DOHH2 (cell line): Measurements from ENCODE around the gene FOSL2.
"Not testable (repeated sequence)": the region's sequence is repeated elsewhere in the genome, so short reads cannot be mapped to it uniquely, and the experiment has no call there.

Experiments
- H3F3A ChIP-seq: fragments of 200-600 bp; sonication (generic), shearing (Covaris generic); 2 replicates; pipeline ENCODE4 v1.6.0; 2016; ENCODE audit warnings: antibody characterized with exemption, mild to moderate bottlenecking; ENCODE audit not compliant: control insufficient read depth, insufficient read depth
- H3K27ac ChIP-seq: fragments of 200-600 bp; sonication (generic); 2 replicates; pipeline ENCODE4 v1.5.1; 2014; ENCODE audit warnings: low read depth, mild to moderate bottlenecking, low read length, moderate library complexity
- H3K27me3 ChIP-seq: fragments of 200-600 bp; sonication (generic); 2 replicates; pipeline ENCODE4 v1.6.1; 2014; ENCODE audit warnings: mild to moderate bottlenecking, low read length, mixed read lengths; ENCODE audit not compliant: control insufficient read depth
- H3K36me3 ChIP-seq: fragments of 200-600 bp; sonication (generic); 2 replicates; pipeline ENCODE4 v1.6.1; 2014; ENCODE audit warnings: mild to moderate bottlenecking, low read length, moderate library complexity, mixed read lengths; ENCODE audit not compliant: control insufficient read depth
- H3K4me1 ChIP-seq: fragments of 200-600 bp; sonication (generic); 2 replicates; pipeline ENCODE4 v1.6.1; 2014; ENCODE audit warnings: mild to moderate bottlenecking, low read length, mixed read lengths; ENCODE audit not compliant: control insufficient read depth
- H3K4me2 ChIP-seq: fragments of 200-600 bp; sonication (generic); 2 replicates; pipeline ENCODE4 v1.6.0; 2014; ENCODE audit warnings: mild to moderate bottlenecking, low read length, moderate library complexity
- H3K4me3 ChIP-seq: fragments of 200-600 bp; sonication (generic); 2 replicates; pipeline ENCODE4 v1.5.1; 2014; ENCODE audit warnings: mild to moderate bottlenecking, low read length, mixed read lengths
- H3K79me2 ChIP-seq: fragments of 200-600 bp; sonication (generic); 2 replicates; pipeline ENCODE4 v1.6.1; 2014; ENCODE audit warnings: mild to moderate bottlenecking, low read length, mixed read lengths; ENCODE audit not compliant: control insufficient read depth
- H3K9me2 ChIP-seq: fragments of 200-600 bp; sonication (generic); replicated peaks from 2 replicates; pipeline ENCODE4 v1.6.1; 2014; ENCODE audit warnings: mild to moderate bottlenecking, low read length, mixed read lengths; ENCODE audit not compliant: control insufficient read depth
- H3K9me3 ChIP-seq: fragments of 200-600 bp; sonication (generic); 2 replicates; pipeline ENCODE4 v1.6.1; 2014; ENCODE audit warnings: antibody characterized with exemption, low read length, mixed read lengths; ENCODE audit not compliant: control insufficient read depth, insufficient read depth
- H4K20me1 ChIP-seq: fragments of 200-600 bp; sonication (generic); 2 replicates; pipeline ENCODE4 v1.6.0; 2014; ENCODE audit warnings: low read depth, mild to moderate bottlenecking, antibody characterized with exemption, low read length, moderate library complexity; ENCODE audit not compliant: control insufficient read depth, insufficient read depth
- CTCF ChIP-seq: fragments of 200-600 bp; sonication (generic); IDR thresholded peaks from one replicate; pipeline ENCODE4 v1.5.1; 2014; ENCODE audit warnings: antibody characterized with exemption, mild to moderate bottlenecking, low read depth, low read length; ENCODE audit not compliant: poor library complexity, severe bottlenecking
- EZH2phosphoT487 ChIP-seq: fragments of 200-600 bp; sonication (generic); IDR thresholded peaks from 2 replicates; pipeline ENCODE4 v1.6.1; 2017; ENCODE audit warnings: borderline replicate concordance, mild to moderate bottlenecking, antibody characterized with exemption, low read length, moderate library complexity, mixed read lengths

FOSL2 gene

GRCh38 chr2:28368357-28368798, 24.3 kb upstream of the FOSL2 start:
- no peak for TF ChIP-seq EZH2phosphoT487
- no peak for TF ChIP-seq CTCF

GRCh38 chr2:28369358-28369757, 23.3 kb upstream of the FOSL2 start:
- no peaks in the 10 kb centered on the region for H3K4me1 ChIP-seq

More at GRCh38 chr2:28368357-28368798, 24.3 kb upstream of the FOSL2 start:
- no peak overlapping the region for H3K4me2 ChIP-seq
- no peaks in the 10 kb centered on the region for H3K36me3 ChIP-seq
- no peaks in the 10 kb centered on the region for H3K9me3 ChIP-seq
- H3K4me3 ChIP-seq = no peak overlapping the region
- H3K9me2 ChIP-seq = no peaks in the 10 kb centered on the region
- H3F3A ChIP-seq = no peaks in the 10 kb centered on the region
- H3K27ac ChIP-seq = no peak overlapping the region
- H3K27me3 ChIP-seq = no peaks in the 10 kb centered on the region
- H3K4me1 ChIP-seq = no peaks in the 10 kb centered on the region
- H4K20me1 ChIP-seq = no peaks in the 10 kb centered on the region
- H3K79me2 ChIP-seq = no peaks in the 10 kb centered on the region

GRCh38 chr2:28370354-28370753, 22.3 kb upstream of the FOSL2 start:
- H3K27me3 ChIP-seq = no peaks in the 10 kb centered on the region
- no peaks in the 10 kb centered on the region for H3F3A ChIP-seq
- H3K27ac ChIP-seq = no peak overlapping the region
- no peaks in the 10 kb centered on the region for H3K36me3 ChIP-seq
- no peak overlapping the region for H3K4me2 ChIP-seq
- H4K20me1 ChIP-seq = no peaks in the 10 kb centered on the region
- TF ChIP-seq EZH2phosphoT487 (no peak), CTCF (no peak)
- no peaks in the 10 kb centered on the region for H3K4me1 ChIP-seq
- no peaks in the 10 kb centered on the region for H3K9me2 ChIP-seq
- no peaks in the 10 kb centered on the region for H3K79me2 ChIP-seq
- no peaks in the 10 kb centered on the region for H3K9me3 ChIP-seq
- no peak overlapping the region for H3K4me3 ChIP-seq

More at GRCh38 chr2:28369358-28369757, 23.3 kb upstream of the FOSL2 start:
- H4K20me1 ChIP-seq = no peaks in the 10 kb centered on the region
- no peaks in the 10 kb centered on the region for H3K79me2 ChIP-seq
- H3K27ac ChIP-seq = no peak overlapping the region
- H3F3A ChIP-seq = no peaks in the 10 kb centered on the region
- H3K27me3 ChIP-seq = no peaks in the 10 kb centered on the region
- TF ChIP-seq EZH2phosphoT487 (no peak), CTCF (no peak)
- no peaks in the 10 kb centered on the region for H3K9me2 ChIP-seq
- no peak overlapping the region for H3K4me3 ChIP-seq
- no peak overlapping the region for H3K4me2 ChIP-seq
- no peaks in the 10 kb centered on the region for H3K36me3 ChIP-seq
- no peaks in the 10 kb centered on the region for H3K9me3 ChIP-seq

GRCh38 chr2:28371728-28372127, 20.9 kb upstream of the FOSL2 start:
- H3K9me2 ChIP-seq, H3K4me3 ChIP-seq, H3F3A ChIP-seq, H3K79me2 ChIP-seq, H3K36me3 ChIP-seq, H3K27ac ChIP-seq, H3K27me3 ChIP-seq, H3K9me3 ChIP-seq, H3K4me2 ChIP-seq, H4K20me1 ChIP-seq, H3K4me1 ChIP-seq: not testable (repeated sequence)
